A673 (cell line): ENCODE data around the gene AGBL3.

Source experiments
- EZH2 ChIP-seq: fragments of 200-600 bp; sonication (generic); IDR thresholded peaks from 2 replicates; pipeline ENCODE4 v1.6.1; 2017; ENCODE audit warnings: borderline replicate concordance, low read depth, mild to moderate bottlenecking, mixed read lengths, antibody characterized with exemption, low read length; ENCODE audit not compliant: poor library complexity, severe bottlenecking
- TF ChIP-seq, protein P1 (sequence below): fragments of 300-800, 200-600 bp; sonication (generic); conservative IDR thresholded peaks from 2 replicates; pipeline ENCODE4 v1.5.1; 2017; ENCODE audit warnings: low read depth, mild to moderate bottlenecking, antibody characterized with exemption, low read length, moderate library complexity, mixed read lengths

DNA sequence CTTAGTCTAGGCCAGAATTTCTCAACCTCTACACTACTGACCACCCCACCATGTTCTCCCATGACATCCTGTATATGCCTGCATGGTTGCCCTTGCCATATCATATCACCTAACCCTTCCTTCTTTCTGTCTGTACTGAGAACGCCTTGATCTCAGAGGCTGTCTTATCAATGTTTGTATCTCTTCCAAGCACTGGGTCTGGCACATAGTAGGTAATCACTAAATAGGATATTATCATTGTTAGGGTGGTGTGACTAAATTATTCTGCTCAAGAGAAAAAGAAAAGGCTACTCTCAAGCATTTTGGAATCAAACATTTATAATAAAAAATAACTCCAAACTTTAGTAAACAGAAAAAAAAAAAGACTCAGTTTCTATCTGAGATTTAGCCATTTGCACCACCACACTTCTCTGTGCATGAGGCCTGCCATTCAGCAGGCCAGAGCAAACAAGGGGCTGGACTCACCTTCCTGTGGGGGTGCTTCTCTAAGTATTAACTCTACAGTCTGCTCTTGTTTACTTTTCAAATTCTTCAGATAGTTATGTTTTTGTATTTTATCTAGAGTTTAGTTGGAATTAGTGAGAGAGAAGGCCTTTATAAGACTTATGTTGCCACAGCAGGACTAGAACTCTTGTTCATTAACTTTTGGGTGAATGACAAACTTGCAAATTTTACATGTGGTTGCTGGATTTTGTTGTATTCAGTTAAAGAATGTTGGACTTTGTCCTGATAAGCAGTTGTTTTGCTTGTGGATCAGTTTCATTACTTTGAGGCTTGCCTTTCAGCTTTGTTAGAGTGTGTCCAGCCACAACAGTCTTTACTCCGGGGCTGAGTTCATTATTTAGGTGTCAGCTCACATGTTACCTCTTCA is 5.4 kb downstream of the AGBL3 start:
- TF ChIP-seq, protein P1, sequence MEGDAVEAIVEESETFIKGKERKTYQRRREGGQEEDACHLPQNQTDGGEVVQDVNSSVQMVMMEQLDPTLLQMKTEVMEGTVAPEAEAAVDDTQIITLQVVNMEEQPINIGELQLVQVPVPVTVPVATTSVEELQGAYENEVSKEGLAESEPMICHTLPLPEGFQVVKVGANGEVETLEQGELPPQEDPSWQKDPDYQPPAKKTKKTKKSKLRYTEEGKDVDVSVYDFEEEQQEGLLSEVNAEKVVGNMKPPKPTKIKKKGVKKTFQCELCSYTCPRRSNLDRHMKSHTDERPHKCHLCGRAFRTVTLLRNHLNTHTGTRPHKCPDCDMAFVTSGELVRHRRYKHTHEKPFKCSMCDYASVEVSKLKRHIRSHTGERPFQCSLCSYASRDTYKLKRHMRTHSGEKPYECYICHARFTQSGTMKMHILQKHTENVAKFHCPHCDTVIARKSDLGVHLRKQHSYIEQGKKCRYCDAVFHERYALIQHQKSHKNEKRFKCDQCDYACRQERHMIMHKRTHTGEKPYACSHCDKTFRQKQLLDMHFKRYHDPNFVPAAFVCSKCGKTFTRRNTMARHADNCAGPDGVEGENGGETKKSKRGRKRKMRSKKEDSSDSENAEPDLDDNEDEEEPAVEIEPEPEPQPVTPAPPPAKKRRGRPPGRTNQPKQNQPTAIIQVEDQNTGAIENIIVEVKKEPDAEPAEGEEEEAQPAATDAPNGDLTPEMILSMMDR: no peak
- TF ChIP-seq EZH2: no peak
